Esophagus muscularis mucosa (tissue), 4 donors: ENCODE results near the gene RET. TPM values are rescaled to one million over a fixed set of nuclear protein-coding genes. Genes with fewer than 3 reads are reported as not detected.

Source experiments
- DNase-seq: peaks from one replicate; pipeline ENCODE4 v3.0.0-alpha.2; 2017; ENCODE audit errors: extremely low spot score
- H3K27ac ChIP-seq, 4 donors: fragments of 200-600 bp; sonication (generic); replicated peaks in 1 of 4; 1 replicate in 3 of 4; 2 replicates in 1 of 4; pipeline ENCODE4 v1.5.1; 2016 to 2019; ENCODE audit warnings: mild to moderate bottlenecking in 1 of 4
- H3K27me3 ChIP-seq, 4 donors: fragments of 200-600 bp; sonication (generic); one replicate each; pipeline versions ENCODE4 v1.5.1 to v1.6.0; 2016 to 2019
- H3K36me3 ChIP-seq, 4 donors: fragments of 200-600 bp; sonication (generic); one replicate each; pipeline ENCODE4 v1.5.1; 2016 to 2019
- H3K4me1 ChIP-seq, 4 donors: fragments of 200-600 bp; sonication (generic); one replicate each; pipeline ENCODE4 v1.5.1; 2016 to 2019
- H3K4me3 ChIP-seq, 4 donors: fragments of 200-600 bp; sonication (generic); 1 replicate in 2 of 4; 2 replicates in 2 of 4; pipeline ENCODE4 v1.5.1; 2016 to 2019; ENCODE audit warnings: mild to moderate bottlenecking in 4 of 4, moderate library complexity in 1 of 4
- H3K9me3 ChIP-seq, 4 donors: fragments of 200-600 bp; sonication (generic); 1 replicate in 3 of 4; 2 replicates in 1 of 4; pipeline ENCODE4 v1.5.1; 2016 to 2019
- EP300 ChIP-seq: sonication (generic); formaldehyde crosslinking; IDR thresholded peaks from one replicate; pipeline ENCODE4 v1.6.1; 2017; ENCODE audit warnings: antibody characterized with exemption
- POLR2A ChIP-seq: fragments of 450-650 bp; IDR thresholded peaks from one replicate; pipeline ENCODE4 v1.6.1; 2017; ENCODE audit warnings: antibody characterized with exemption, moderate library complexity, mild to moderate bottlenecking, low read depth
- POLR2AphosphoS5 ChIP-seq, 2 donors: sonication (generic); formaldehyde crosslinking; IDR thresholded peaks; one replicate each; pipeline ENCODE4 v1.6.1; 2017; ENCODE audit warnings: antibody characterized with exemption in 2 of 2
- whole genome bisulfite sequencing: methylation state at CpG from one replicate; pipeline ENCODE4 v1.1.5; 2018; 5-methylcytosine and 5-hydroxymethylcytosine counted together
- intact Hi-C: fragments of 100-400 bp; cut with DNase I; formaldehyde crosslinking; loops from one replicate; pipeline ENCODE4 v1.15.1; 2023
- total RNA-seq, 4 donors: library from RNA; depleted of rRNA; stranded (reverse); fragments of >200 nt; gene quantifications; one replicate each; pipeline versions ENCODE4 v1.1.0 to v1.2.1, GENCODE V29; 2016
- TF ChIP-seq, protein P1 (sequence below), 3 experiments: fragments of 200-600 bp in 2 of 3; fragments of 450-650 bp in 1 of 3; sonication (generic) in 2 of 3; IDR thresholded peaks; one replicate each; pipeline ENCODE4 v1.5.1; 2017 to 2019; ENCODE audit warnings: antibody characterized with exemption in 3 of 3, mild to moderate bottlenecking in 2 of 3, moderate library complexity in 1 of 3

The RET gene
- total RNA-seq, 4 donors from 2014 or later, result 1.7 to 4.0 (median 3.0) TPM

DNA sequence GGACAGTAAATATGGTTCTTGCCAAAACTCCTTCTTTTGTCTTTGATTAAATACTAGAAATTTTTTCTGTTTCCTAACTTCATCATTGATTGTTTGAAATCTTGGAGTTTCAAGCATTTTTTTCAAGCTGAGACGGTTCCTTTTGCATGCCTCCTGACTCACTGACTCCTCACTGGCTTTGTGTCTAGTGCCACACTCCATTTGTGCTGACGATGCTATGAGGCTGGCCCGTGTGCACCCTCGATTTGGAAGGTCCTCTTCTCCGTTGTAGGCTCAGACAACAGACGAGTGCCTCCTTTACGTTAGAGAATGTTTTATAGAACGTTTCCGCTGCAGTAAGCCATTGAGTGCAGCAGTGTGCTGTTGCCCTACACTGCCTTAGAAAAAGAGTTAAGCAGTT, 50.6 kb downstream of the RET start:
- intact Hi-C loops, result no loop called here
- peak; percentile 45 for DNase-seq
- Histone ChIP-seq H3K9me3 (no peaks in the 10 kb centered on the region), H3K4me1 (no peaks in the 10 kb centered on the region), H3K4me3 (no peak overlapping the region), H3K27ac (no peak overlapping the region), H3K27me3 (no peaks in the 10 kb centered on the region), H3K36me3 (no peaks in the 10 kb centered on the region)
- WGBS, result 86% methylated on average over 9 of the region's 9 CpGs
- TF ChIP-seq, protein P1, sequence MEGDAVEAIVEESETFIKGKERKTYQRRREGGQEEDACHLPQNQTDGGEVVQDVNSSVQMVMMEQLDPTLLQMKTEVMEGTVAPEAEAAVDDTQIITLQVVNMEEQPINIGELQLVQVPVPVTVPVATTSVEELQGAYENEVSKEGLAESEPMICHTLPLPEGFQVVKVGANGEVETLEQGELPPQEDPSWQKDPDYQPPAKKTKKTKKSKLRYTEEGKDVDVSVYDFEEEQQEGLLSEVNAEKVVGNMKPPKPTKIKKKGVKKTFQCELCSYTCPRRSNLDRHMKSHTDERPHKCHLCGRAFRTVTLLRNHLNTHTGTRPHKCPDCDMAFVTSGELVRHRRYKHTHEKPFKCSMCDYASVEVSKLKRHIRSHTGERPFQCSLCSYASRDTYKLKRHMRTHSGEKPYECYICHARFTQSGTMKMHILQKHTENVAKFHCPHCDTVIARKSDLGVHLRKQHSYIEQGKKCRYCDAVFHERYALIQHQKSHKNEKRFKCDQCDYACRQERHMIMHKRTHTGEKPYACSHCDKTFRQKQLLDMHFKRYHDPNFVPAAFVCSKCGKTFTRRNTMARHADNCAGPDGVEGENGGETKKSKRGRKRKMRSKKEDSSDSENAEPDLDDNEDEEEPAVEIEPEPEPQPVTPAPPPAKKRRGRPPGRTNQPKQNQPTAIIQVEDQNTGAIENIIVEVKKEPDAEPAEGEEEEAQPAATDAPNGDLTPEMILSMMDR (IDR thresholded peaks at IDR 0.05), result no peak

DNA sequence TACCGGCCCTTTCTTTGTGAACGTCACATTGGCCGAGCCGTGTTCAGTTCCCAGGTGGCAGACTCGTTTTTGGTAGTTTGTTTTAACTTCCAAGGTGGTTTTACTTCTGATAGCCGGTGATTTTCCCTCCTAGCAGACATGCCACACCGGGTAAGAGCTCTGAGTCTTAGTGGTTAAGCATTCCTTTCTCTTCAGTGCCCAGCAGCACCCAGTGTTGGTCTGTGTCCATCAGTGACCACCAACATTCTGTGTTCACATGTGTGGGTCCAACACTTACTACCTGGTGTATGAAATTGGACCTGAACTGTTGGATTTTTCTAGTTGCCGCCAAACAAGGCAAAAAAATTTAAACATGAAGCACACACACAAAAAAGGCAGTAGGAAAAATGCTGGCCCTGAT, 51.5 kb downstream of the RET start:
- Histone ChIP-seq H3K27me3 (no peaks in the 10 kb centered on the region), H3K9me3 (no peaks in the 10 kb centered on the region), H3K4me1 (no peaks in the 10 kb centered on the region), H3K36me3 (no peaks in the 10 kb centered on the region), H3K27ac (no peak overlapping the region), H3K4me3 (no peak overlapping the region)
- TF ChIP-seq POLR2AphosphoS5 (IDR thresholded peaks at IDR 0.05), result no peak
- no peak for TF ChIP-seq POLR2A
- TF ChIP-seq, protein P1 (IDR thresholded peaks at IDR 0.05), result no peak
- no peak for TF ChIP-seq EP300
- no peak for DNase-seq
- intact Hi-C loops, result no loop called here
- 88% methylated on average over 8 of the region's 8 CpGs for WGBS

DNA sequence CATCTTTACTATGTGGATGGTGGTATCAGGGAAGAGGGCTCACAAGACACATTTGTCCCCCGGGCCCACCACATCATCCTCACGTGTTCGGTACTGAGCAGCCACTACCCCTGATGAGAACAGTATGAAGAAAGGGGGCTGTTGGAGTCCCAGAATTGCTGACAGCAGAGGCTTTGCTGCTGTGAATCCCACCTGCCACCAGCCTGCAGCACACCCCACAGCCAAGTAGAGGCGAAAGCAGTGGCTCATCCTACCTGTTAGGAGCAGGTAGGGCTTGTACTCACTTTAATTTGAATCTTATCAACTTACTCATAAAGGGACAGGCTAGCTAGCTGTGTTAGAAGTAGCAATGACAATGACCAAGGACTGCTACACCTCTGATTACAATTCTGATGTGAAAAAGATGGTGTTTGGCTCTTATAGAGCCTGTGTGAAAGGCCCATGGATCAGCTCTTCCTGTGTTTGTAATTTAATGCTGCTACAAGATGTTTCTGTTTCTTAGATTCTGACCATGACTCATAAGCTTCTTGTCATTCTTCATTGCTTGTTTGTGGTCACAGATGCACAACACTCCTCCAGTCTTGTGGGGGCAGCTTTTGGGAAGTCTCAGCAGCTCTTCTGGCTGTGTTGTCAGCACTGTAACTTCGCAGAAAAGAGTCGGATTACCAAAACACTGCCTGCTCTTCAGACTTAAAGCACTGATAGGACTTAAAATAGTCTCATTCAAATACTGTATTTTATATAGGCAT, 52.3 kb downstream of the RET start:
- peak in 1 of 2 donors; percentile 21 for TF ChIP-seq POLR2AphosphoS5 (IDR thresholded peaks at IDR 0.05)
- TF ChIP-seq, protein P1 (IDR thresholded peaks at IDR 0.05), result no peak
- no peaks in the 10 kb centered on the region for H3K4me1 ChIP-seq
- intact Hi-C loops, result no loop called here
- peak; percentile 70 for DNase-seq
- no peak overlapping the region for H3K27ac ChIP-seq
- H3K36me3 ChIP-seq, result no peaks in the 10 kb centered on the region
- no peaks in the 10 kb centered on the region for H3K27me3 ChIP-seq
- no peak overlapping the region for H3K4me3 ChIP-seq
- H3K9me3 ChIP-seq, result no peaks in the 10 kb centered on the region
- WGBS, result 75% methylated on average over 6 of the region's 6 CpGs

DNA sequence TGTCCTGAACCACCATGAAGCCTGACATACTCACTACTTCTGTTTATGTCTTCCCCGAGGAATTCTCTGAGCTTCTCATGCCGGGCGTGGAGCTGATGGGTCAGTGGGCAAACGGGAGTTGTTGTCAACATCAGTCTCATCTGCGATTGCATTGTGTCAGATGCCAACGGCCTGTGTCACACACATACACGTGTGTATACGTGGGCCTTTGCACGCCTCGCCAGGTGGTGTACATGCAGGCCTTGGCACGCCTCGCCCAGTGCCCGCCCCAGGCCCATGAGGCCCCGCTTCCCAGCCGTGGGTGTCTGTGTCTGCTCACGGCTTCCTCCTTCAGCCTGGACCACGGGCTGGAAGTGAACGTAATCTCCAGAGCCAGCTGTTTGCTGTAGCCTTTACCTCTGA, 53.9 kb downstream of the RET start:
- intact Hi-C loops, result no loop called here
- TF ChIP-seq POLR2A (no peak), EP300 (no peak), POLR2AphosphoS5 (IDR thresholded peaks at IDR 0.05) (no peak)
- TF ChIP-seq, protein P1 (IDR thresholded peaks at IDR 0.05), result no peak
- Histone ChIP-seq H3K9me3 (no peaks in the 10 kb centered on the region), H3K27me3 (no peaks in the 10 kb centered on the region), H3K4me1 (peaks cover 0 to under 1% (median 0%) of the 10 kb centered on the region in 4 donors), H3K36me3 (no peaks in the 10 kb centered on the region), H3K27ac (no peak overlapping the region), H3K4me3 (no peak overlapping the region)
- peak; percentile 90 for DNase-seq
- WGBS, result 82% methylated on average over 18 of the region's 18 CpGs

DNA sequence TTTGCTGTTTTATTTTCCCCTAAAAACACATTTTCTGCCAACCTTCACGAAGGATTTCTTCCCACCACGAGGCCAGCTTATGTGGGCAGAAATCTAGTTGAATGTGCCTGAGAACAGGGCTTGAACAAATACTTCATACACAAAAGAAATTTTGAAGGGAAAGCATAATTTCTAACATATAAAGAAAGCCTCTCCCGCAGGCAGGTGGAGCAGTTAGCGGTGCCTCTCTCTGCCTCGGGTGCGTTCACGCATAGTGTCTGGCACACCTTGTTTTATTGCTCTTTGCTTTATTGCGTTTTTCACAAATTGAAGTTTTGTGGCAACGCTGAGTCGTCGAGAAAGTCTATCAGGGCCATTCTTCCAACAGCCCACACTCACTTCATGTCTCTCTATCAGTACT, 54.4 kb downstream of the RET start:
- 92% methylated on average over 11 of the region's 11 CpGs for WGBS
- Histone ChIP-seq H3K4me3 (no peak overlapping the region), H3K4me1 (peaks cover 0 to 5% (median under 1%) of the 10 kb centered on the region in 4 donors), H3K27me3 (no peaks in the 10 kb centered on the region), H3K36me3 (no peaks in the 10 kb centered on the region), H3K27ac (no peak overlapping the region), H3K9me3 (no peaks in the 10 kb centered on the region)
- peak; percentile 64 for DNase-seq
- intact Hi-C loops, result no loop called here
- no peak for TF ChIP-seq POLR2A
- TF ChIP-seq, protein P1 (IDR thresholded peaks at IDR 0.05), result no peak
- TF ChIP-seq POLR2AphosphoS5 (IDR thresholded peaks at IDR 0.05), result no peak
- no peak for TF ChIP-seq EP300
